ENCODE data around the gene BLACAT1. TPM values are rescaled to one million over a fixed set of nuclear protein-coding genes. Genes with fewer than 3 reads are reported as not detected.

The BLACAT1 gene
- total RNA-seq, 1 donor from 2014 or later, result 13.9 TPM

GRCh38 chr1:205499789-205500188, 43.9 kb upstream of the BLACAT1 start:
- no peak for DNase-seq (ENCODE audit: low spot score)
- no peak overlapping the region for H2AFZ ChIP-seq (replicated peaks)
- Mint-ChIP-seq H3K36me3 (no peaks in the 10 kb centered on the region), H3K4me3 (no peak overlapping the region), H3K27ac (no peak overlapping the region), H3K9me3 (no peaks in the 10 kb centered on the region), H3K4me1 (peaks cover 41% of the 10 kb centered on the region), H3K27me3 (ENCODE audit: insufficient read depth, low read depth) (peaks cover 16% of the 10 kb centered on the region)
- H3F3A ChIP-seq (ENCODE audit: low read depth), result peaks cover 15% of the 10 kb centered on the region
- H3K9me3 ChIP-seq (ENCODE audit: low read depth), result no peaks in the 10 kb centered on the region
- H3K9ac ChIP-seq, result no peak overlapping the region
- no peaks in the 10 kb centered on the region for H4K20me1 ChIP-seq (ENCODE audit: low read depth)
- H3K4me1 ChIP-seq, result peaks cover 19% of the 10 kb centered on the region
- no peak overlapping the region for H3K4me3 ChIP-seq
- no peak overlapping the region for H3K27ac ChIP-seq
- H3K79me2 ChIP-seq (ENCODE audit: low read depth), result no peaks in the 10 kb centered on the region
- no peaks in the 10 kb centered on the region for H3K27me3 ChIP-seq
- H3K36me3 ChIP-seq, result no peaks in the 10 kb centered on the region
- TF ChIP-seq EZH2 (IDR thresholded peaks at IDR 0.05) (no peak), EZH2phosphoT487 (IDR thresholded peaks at IDR 0.05) (no peak), CTCF (IDR thresholded peaks at IDR 0.05) (no peak)
- H3K4me2 ChIP-seq, result no peak overlapping the region

- H3K4me1 Mint-ChIP-seq, result peaks cover 39% of the 10 kb centered on the region
- no peak overlapping the region for H3K27ac ChIP-seq
These were observed 41.5 kb upstream of the BLACAT1 start for GRCh38 chr1:205497351-205497750.

GRCh38 chr1:205496661-205497060, 40.8 kb upstream of the BLACAT1 start:
- Histone ChIP-seq H3F3A (ENCODE audit: low read depth) (no peaks in the 10 kb centered on the region), H4K20me1 (ENCODE audit: low read depth) (no peaks in the 10 kb centered on the region), H3K4me3 (no peak overlapping the region), H3K79me2 (ENCODE audit: low read depth) (no peaks in the 10 kb centered on the region), H3K27ac (no peak overlapping the region), H2AFZ (replicated peaks) (no peak overlapping the region), H3K4me2 (no peak overlapping the region), H3K9me3 (ENCODE audit: low read depth) (no peaks in the 10 kb centered on the region), H3K36me3 (no peaks in the 10 kb centered on the region), H3K4me1 (peaks cover 18% of the 10 kb centered on the region), H3K27me3 (no peaks in the 10 kb centered on the region), H3K9ac (no peak overlapping the region)
- Mint-ChIP-seq H3K4me1 (peaks cover 41% of the 10 kb centered on the region), H3K36me3 (no peaks in the 10 kb centered on the region), H3K27me3 (ENCODE audit: insufficient read depth, low read depth) (peaks cover 21% of the 10 kb centered on the region), H3K4me3 (no peak overlapping the region), H3K9me3 (no peaks in the 10 kb centered on the region), H3K27ac (no peak overlapping the region)
- TF ChIP-seq EZH2phosphoT487 (IDR thresholded peaks at IDR 0.05) (no peak), EZH2 (IDR thresholded peaks at IDR 0.05) (no peak), CTCF (IDR thresholded peaks at IDR 0.05) (no peak)
- DNase-seq (ENCODE audit: low spot score), result no peak

More at GRCh38 chr1:205497351-205497750, 41.5 kb upstream of the BLACAT1 start:
- DNase-seq (ENCODE audit: low spot score), result no peak
- no peaks in the 10 kb centered on the region for H3K9me3 ChIP-seq (ENCODE audit: low read depth)
- H3K4me1 ChIP-seq, result peaks cover 11% of the 10 kb centered on the region
- TF ChIP-seq CTCF (IDR thresholded peaks at IDR 0.05), result no peak
- no peak for TF ChIP-seq EZH2phosphoT487 (IDR thresholded peaks at IDR 0.05)
- TF ChIP-seq EZH2 (IDR thresholded peaks at IDR 0.05), result no peak
- no peaks in the 10 kb centered on the region for H3K79me2 ChIP-seq (ENCODE audit: low read depth)
- no peak overlapping the region for H3K27ac Mint-ChIP-seq
- H3K27me3 ChIP-seq, result no peaks in the 10 kb centered on the region
- no peak overlapping the region for H3K4me2 ChIP-seq
- H3K4me3 Mint-ChIP-seq, result no peak overlapping the region
- peaks cover 21% of the 10 kb centered on the region for H3K27me3 Mint-ChIP-seq (ENCODE audit: insufficient read depth, low read depth)
- H3K36me3 Mint-ChIP-seq, result no peaks in the 10 kb centered on the region
- H4K20me1 ChIP-seq (ENCODE audit: low read depth), result no peaks in the 10 kb centered on the region
- H3K4me3 ChIP-seq, result no peak overlapping the region
- H3K36me3 ChIP-seq, result no peaks in the 10 kb centered on the region
- no peak overlapping the region for H2AFZ ChIP-seq (replicated peaks)
- H3K9ac ChIP-seq, result no peak overlapping the region
- no peaks in the 10 kb centered on the region for H3K9me3 Mint-ChIP-seq
- no peaks in the 10 kb centered on the region for H3F3A ChIP-seq (ENCODE audit: low read depth)
